ENCODE results near the gene MIPOL1.
"Not testable (repeated sequence)": the region's sequence is repeated elsewhere in the genome, so short reads cannot be mapped to it uniquely, and the experiment has no call there.

MIPOL1 gene

GRCh38 chr14:37295262-37295661 lies 97.5 kb downstream of the MIPOL1 start:
- not testable (repeated sequence) for H3K27me3 ChIP-seq (ENCODE audit: insufficient read depth, low read length); H3K9ac ChIP-seq (ENCODE audit: low read depth, low read length); H3K4me3 ChIP-seq (ENCODE audit: low read length); H3K27ac ChIP-seq (ENCODE audit: low read depth, low read length); H3K4me1 ChIP-seq (ENCODE audit: insufficient read depth, low read length)
- peaks cover 13% of the 10 kb centered on the region for H3K36me3 ChIP-seq (ENCODE audit: insufficient read depth, low read length)
- 88% methylated on average over 1 of the region's 1 CpG for WGBS
- peaks cover 31% of the 10 kb centered on the region for H3K9me3 ChIP-seq (ENCODE audit: insufficient read depth, low read depth, low read length)

GRCh38 chr14:37311252-37311651 lies 113.5 kb downstream of the MIPOL1 start:
- Histone ChIP-seq H3K9ac (ENCODE audit: low read depth, low read length) (no peak overlapping the region), H3K36me3 (ENCODE audit: insufficient read depth, low read length) (no peaks in the 10 kb centered on the region), H3K27me3 (ENCODE audit: insufficient read depth, low read length) (no peaks in the 10 kb centered on the region), H3K4me3 (ENCODE audit: low read length) (no peak overlapping the region), H3K4me1 (ENCODE audit: insufficient read depth, low read length) (no peaks in the 10 kb centered on the region), H3K9me3 (ENCODE audit: insufficient read depth, low read depth, low read length) (no peaks in the 10 kb centered on the region), H3K27ac (ENCODE audit: low read depth, low read length) (no peak overlapping the region)
- WGBS: no CpG with 5 or more reads among the region's 1 CpG

- Histone ChIP-seq H3K27ac (ENCODE audit: low read depth, low read length) (no peak overlapping the region), H3K9me3 (ENCODE audit: insufficient read depth, low read depth, low read length) (no peaks in the 10 kb centered on the region), H3K4me1 (ENCODE audit: insufficient read depth, low read length) (no peaks in the 10 kb centered on the region), H3K36me3 (ENCODE audit: insufficient read depth, low read length) (no peaks in the 10 kb centered on the region), H3K4me3 (ENCODE audit: low read length) (no peak overlapping the region), H3K9ac (ENCODE audit: low read depth, low read length) (no peak overlapping the region), H3K27me3 (ENCODE audit: insufficient read depth, low read length) (no peaks in the 10 kb centered on the region)
- WGBS: 95% methylated on average over 2 of the region's 2 CpGs
These were observed 121.2 kb downstream of the MIPOL1 start for GRCh38 chr14:37318938-37319337.

- no peaks in the 10 kb centered on the region for H3K9me3 ChIP-seq (ENCODE audit: insufficient read depth, low read depth, low read length)
- no peaks in the 10 kb centered on the region for H3K4me1 ChIP-seq (ENCODE audit: insufficient read depth, low read length)
- no peak overlapping the region for H3K4me3 ChIP-seq (ENCODE audit: low read length)
- no peaks in the 10 kb centered on the region for H3K27me3 ChIP-seq (ENCODE audit: insufficient read depth, low read length)
- no CpG with 5 or more reads among the region's 2 CpGs for WGBS
- no peaks in the 10 kb centered on the region for H3K36me3 ChIP-seq (ENCODE audit: insufficient read depth, low read length)
- no peak overlapping the region for H3K27ac ChIP-seq (ENCODE audit: low read depth, low read length)
- H3K9ac ChIP-seq (ENCODE audit: low read depth, low read length): no peak overlapping the region
These were observed 122.4 kb downstream of the MIPOL1 start for GRCh38 chr14:37320106-37320505.

- no peak overlapping the region for H3K4me3 ChIP-seq (ENCODE audit: low read length)
- no peak overlapping the region for H3K27ac ChIP-seq (ENCODE audit: low read depth, low read length)
- H3K9me3 ChIP-seq (ENCODE audit: insufficient read depth, low read depth, low read length): no peaks in the 10 kb centered on the region
- no peak overlapping the region for H3K9ac ChIP-seq (ENCODE audit: low read depth, low read length)
- H3K4me1 ChIP-seq (ENCODE audit: insufficient read depth, low read length): no peaks in the 10 kb centered on the region
- H3K27me3 ChIP-seq (ENCODE audit: insufficient read depth, low read length): no peaks in the 10 kb centered on the region
- no peaks in the 10 kb centered on the region for H3K36me3 ChIP-seq (ENCODE audit: insufficient read depth, low read length)
These were observed 127.6 kb downstream of the MIPOL1 start for GRCh38 chr14:37325332-37325731.

- no peaks in the 10 kb centered on the region for H3K9me3 ChIP-seq (ENCODE audit: insufficient read depth, low read depth, low read length)
- no peaks in the 10 kb centered on the region for H3K27me3 ChIP-seq (ENCODE audit: insufficient read depth, low read length)
- no peaks in the 10 kb centered on the region for H3K36me3 ChIP-seq (ENCODE audit: insufficient read depth, low read length)
- no peak overlapping the region for H3K27ac ChIP-seq (ENCODE audit: low read depth, low read length)
- no peak overlapping the region for H3K4me3 ChIP-seq (ENCODE audit: low read length)
- no peaks in the 10 kb centered on the region for H3K4me1 ChIP-seq (ENCODE audit: insufficient read depth, low read length)
- WGBS: 100% methylated on average over 1 of the region's 1 CpG
- H3K9ac ChIP-seq (ENCODE audit: low read depth, low read length): no peak overlapping the region
These were observed 128.7 kb downstream of the MIPOL1 start for GRCh38 chr14:37326434-37326833.

- not testable (repeated sequence) for H3K9me3 ChIP-seq (ENCODE audit: insufficient read depth, low read depth, low read length); H3K27me3 ChIP-seq (ENCODE audit: insufficient read depth, low read length); H3K9ac ChIP-seq (ENCODE audit: low read depth, low read length); H3K27ac ChIP-seq (ENCODE audit: low read depth, low read length); H3K36me3 ChIP-seq (ENCODE audit: insufficient read depth, low read length); H3K4me1 ChIP-seq (ENCODE audit: insufficient read depth, low read length); H3K4me3 ChIP-seq (ENCODE audit: low read length)
- 93% methylated on average over 4 of the region's 5 CpGs for WGBS
These were observed 130.2 kb downstream of the MIPOL1 start for GRCh38 chr14:37327933-37328332.

GRCh38 chr14:37328673-37329072 lies 130.9 kb downstream of the MIPOL1 start:
- Histone ChIP-seq H3K9me3 (ENCODE audit: insufficient read depth, low read depth, low read length) (no peaks in the 10 kb centered on the region), H3K9ac (ENCODE audit: low read depth, low read length) (no peak overlapping the region), H3K27ac (ENCODE audit: low read depth, low read length) (no peak overlapping the region), H3K4me3 (ENCODE audit: low read length) (no peak overlapping the region), H3K27me3 (ENCODE audit: insufficient read depth, low read length) (no peaks in the 10 kb centered on the region), H3K4me1 (ENCODE audit: insufficient read depth, low read length) (no peaks in the 10 kb centered on the region), H3K36me3 (ENCODE audit: insufficient read depth, low read length) (no peaks in the 10 kb centered on the region)
- 100% methylated on average over 1 of the region's 1 CpG for WGBS

GRCh38 chr14:37329189-37330001 lies 131.7 kb downstream of the MIPOL1 start:
- no peak overlapping the region for H3K27ac ChIP-seq (ENCODE audit: low read depth, low read length)
- H3K4me1 ChIP-seq (ENCODE audit: insufficient read depth, low read length): no peaks in the 10 kb centered on the region
- no peaks in the 10 kb centered on the region for H3K27me3 ChIP-seq (ENCODE audit: insufficient read depth, low read length)
- no peaks in the 10 kb centered on the region for H3K9me3 ChIP-seq (ENCODE audit: insufficient read depth, low read depth, low read length)
- WGBS: 100% methylated on average over 1 of the region's 2 CpGs
- H3K9ac ChIP-seq (ENCODE audit: low read depth, low read length): no peak overlapping the region
- H3K4me3 ChIP-seq (ENCODE audit: low read length): no peak overlapping the region
- no peaks in the 10 kb centered on the region for H3K36me3 ChIP-seq (ENCODE audit: insufficient read depth, low read length)

- H3K9me3 ChIP-seq (ENCODE audit: insufficient read depth, low read depth, low read length): no peaks in the 10 kb centered on the region
- H3K9ac ChIP-seq (ENCODE audit: low read depth, low read length): no peak overlapping the region
- H3K4me3 ChIP-seq (ENCODE audit: low read length): no peak overlapping the region
- no peaks in the 10 kb centered on the region for H3K27me3 ChIP-seq (ENCODE audit: insufficient read depth, low read length)
- no peaks in the 10 kb centered on the region for H3K36me3 ChIP-seq (ENCODE audit: insufficient read depth, low read length)
- no peaks in the 10 kb centered on the region for H3K4me1 ChIP-seq (ENCODE audit: insufficient read depth, low read length)
- H3K27ac ChIP-seq (ENCODE audit: low read depth, low read length): no peak overlapping the region
These were observed 133.2 kb downstream of the MIPOL1 start for GRCh38 chr14:37330910-37331309.

- Histone ChIP-seq H3K4me3 (ENCODE audit: low read length) (no peak overlapping the region), H3K9me3 (ENCODE audit: insufficient read depth, low read depth, low read length) (no peaks in the 10 kb centered on the region), H3K36me3 (ENCODE audit: insufficient read depth, low read length) (no peaks in the 10 kb centered on the region), H3K27ac (ENCODE audit: low read depth, low read length) (no peak overlapping the region), H3K27me3 (ENCODE audit: insufficient read depth, low read length) (no peaks in the 10 kb centered on the region), H3K9ac (ENCODE audit: low read depth, low read length) (no peak overlapping the region), H3K4me1 (ENCODE audit: insufficient read depth, low read length) (no peaks in the 10 kb centered on the region)
- 90% methylated on average over 4 of the region's 4 CpGs for WGBS
These were observed 142.6 kb downstream of the MIPOL1 start for GRCh38 chr14:37340353-37340752.

All from HUES64 (cell line).